ENCODE results near the gene ADCY4.

- TF ChIP-seq YY1 (IDR thresholded peaks at IDR 0.05; ENCODE audit: insufficient read depth, insufficient read length) (no peak), SUZ12 (IDR thresholded peaks at IDR 0.05; ENCODE audit: extremely low read depth, insufficient read depth, insufficient read length) (no peak)
These were observed 26.5 kb upstream of the ADCY4 start for GRCh38 chr14:24361326-24361725.

Measured in NT2/D1 (cell line).